ENCODE measurements around the gene CSMD2.

The CSMD2 gene

GRCh38 chr1:33792651-33793050 lies 372.4 kb downstream of the CSMD2 start:
- peaks cover 31% of the 10 kb centered on the region for H3K9me3 ChIP-seq
- H3K4me3 ChIP-seq = no peak overlapping the region
- H3K36me3 ChIP-seq = no peaks in the 10 kb centered on the region
- peaks cover 12% of the 10 kb centered on the region; the same call in 1 of the 2 replicates for H4K20me1 ChIP-seq
- TF ChIP-seq Cebpa-rat (IDR thresholded peaks at IDR 0.05) = no peak
- no peak overlapping the region for H3K9ac ChIP-seq
- no peak overlapping the region for H3K27ac ChIP-seq
- peaks cover 42% of the 10 kb centered on the region for H3K4me1 ChIP-seq
- H3K4me2 ChIP-seq = peak overlapping the region; percentile 70
- H3K27me3 ChIP-seq = no peaks in the 10 kb centered on the region

GRCh38 chr1:33792216-33792615 lies 372.8 kb downstream of the CSMD2 start:
- H3K27ac ChIP-seq = no peak overlapping the region
- H3K36me3 ChIP-seq = no peaks in the 10 kb centered on the region
- H3K27me3 ChIP-seq = no peaks in the 10 kb centered on the region
- H3K9ac ChIP-seq = no peak overlapping the region
- peaks cover 42% of the 10 kb centered on the region for H3K4me1 ChIP-seq
- TF ChIP-seq Cebpa-rat (IDR thresholded peaks at IDR 0.05) = no peak
- no peak overlapping the region for H3K4me3 ChIP-seq
- H3K4me2 ChIP-seq = peak overlapping the region; percentile 70
- H4K20me1 ChIP-seq = peaks cover 12% of the 10 kb centered on the region; the same call in 1 of the 2 replicates
- H3K9me3 ChIP-seq = peaks cover 27% of the 10 kb centered on the region

GRCh38 chr1:33791251-33791650 lies 373.8 kb downstream of the CSMD2 start:
- H3K4me2 ChIP-seq = peak overlapping the region; percentile 70
- H3K27ac ChIP-seq = no peak overlapping the region
- no peak overlapping the region for H3K9ac ChIP-seq
- peaks cover 17% of the 10 kb centered on the region for H3K9me3 ChIP-seq
- H3K4me1 ChIP-seq = peaks cover 42% of the 10 kb centered on the region
- H4K20me1 ChIP-seq = peaks cover 12% of the 10 kb centered on the region; the same call in 1 of the 2 replicates
- no peaks in the 10 kb centered on the region for H3K36me3 ChIP-seq
- no peak overlapping the region for H3K4me3 ChIP-seq
- no peaks in the 10 kb centered on the region for H3K27me3 ChIP-seq
- no peak for TF ChIP-seq Cebpa-rat (IDR thresholded peaks at IDR 0.05)

GRCh38 chr1:33790577-33790976 lies 374.5 kb downstream of the CSMD2 start:
- H3K4me3 ChIP-seq = no peak overlapping the region
- no peak overlapping the region for H3K9ac ChIP-seq
- H3K27me3 ChIP-seq = no peaks in the 10 kb centered on the region
- peaks cover 42% of the 10 kb centered on the region for H3K4me1 ChIP-seq
- TF ChIP-seq Cebpa-rat (IDR thresholded peaks at IDR 0.05) = no peak
- peaks cover 10% of the 10 kb centered on the region for H3K9me3 ChIP-seq
- peaks cover 12% of the 10 kb centered on the region; the same call in 1 of the 2 replicates for H4K20me1 ChIP-seq
- H3K27ac ChIP-seq = no peak overlapping the region
- no peaks in the 10 kb centered on the region for H3K36me3 ChIP-seq
- H3K4me2 ChIP-seq = peak overlapping the region; percentile 70

- Histone ChIP-seq H3K9ac (no peak overlapping the region), H3K9me3 (no peaks in the 10 kb centered on the region), H3K27ac (no peak overlapping the region), H3K36me3 (no peaks in the 10 kb centered on the region), H3K4me1 (peaks cover 9% of the 10 kb centered on the region; the same call in 1 of the 2 replicates), H3K4me2 (no peak overlapping the region), H4K20me1 (no peaks in the 10 kb centered on the region), H3K4me3 (no peak overlapping the region), H3K27me3 (no peaks in the 10 kb centered on the region)
- no peak for TF ChIP-seq Cebpa-rat (IDR thresholded peaks at IDR 0.05)
Observed at GRCh38 chr1:33784876-33785275, 380.2 kb downstream of the CSMD2 start.

GRCh38 chr1:33782776-33783175 lies 382.3 kb downstream of the CSMD2 start:
- Histone ChIP-seq H3K9me3 (no peaks in the 10 kb centered on the region), H4K20me1 (no peaks in the 10 kb centered on the region), H3K27ac (no peak overlapping the region), H3K4me1 (peaks cover 9% of the 10 kb centered on the region; the same call in 1 of the 2 replicates), H3K36me3 (no peaks in the 10 kb centered on the region), H3K9ac (no peak overlapping the region), H3K4me3 (no peak overlapping the region), H3K27me3 (no peaks in the 10 kb centered on the region), H3K4me2 (no peak overlapping the region)
- TF ChIP-seq Cebpa-rat (IDR thresholded peaks at IDR 0.05) = no peak

- H3K9ac ChIP-seq = no peak overlapping the region
- no peaks in the 10 kb centered on the region for H3K9me3 ChIP-seq
- H3K36me3 ChIP-seq = no peaks in the 10 kb centered on the region
- H4K20me1 ChIP-seq = no peaks in the 10 kb centered on the region
- no peak for TF ChIP-seq Cebpa-rat (IDR thresholded peaks at IDR 0.05)
- no peak overlapping the region for H3K27ac ChIP-seq
- no peak overlapping the region for H3K4me3 ChIP-seq
- peaks cover 9% of the 10 kb centered on the region; the same call in 1 of the 2 replicates for H3K4me1 ChIP-seq
- H3K4me2 ChIP-seq = no peak overlapping the region
- H3K27me3 ChIP-seq = no peaks in the 10 kb centered on the region
Observed at GRCh38 chr1:33781652-33782051, 383.4 kb downstream of the CSMD2 start.

- TF ChIP-seq Cebpa-rat (IDR thresholded peaks at IDR 0.05) = no peak
- Histone ChIP-seq H3K4me1 (peaks cover 9% of the 10 kb centered on the region; the same call in 1 of the 2 replicates), H3K4me3 (no peak overlapping the region), H3K27ac (no peak overlapping the region), H3K36me3 (no peaks in the 10 kb centered on the region), H3K9me3 (no peaks in the 10 kb centered on the region), H3K27me3 (no peaks in the 10 kb centered on the region), H4K20me1 (no peaks in the 10 kb centered on the region), H3K4me2 (no peak overlapping the region), H3K9ac (no peak overlapping the region)
Observed at GRCh38 chr1:33777337-33777736, 387.7 kb downstream of the CSMD2 start.

GRCh38 chr1:33768821-33769220 lies 396.2 kb downstream of the CSMD2 start:
- Histone ChIP-seq H3K9me3 (no peaks in the 10 kb centered on the region), H3K4me2 (no peak overlapping the region), H3K27me3 (no peaks in the 10 kb centered on the region), H3K4me1 (peaks cover 6% of the 10 kb centered on the region), H3K27ac (no peak overlapping the region), H3K36me3 (no peaks in the 10 kb centered on the region), H3K4me3 (no peak overlapping the region), H3K9ac (no peak overlapping the region), H4K20me1 (no peaks in the 10 kb centered on the region)
- TF ChIP-seq Cebpa-rat (IDR thresholded peaks at IDR 0.05) = no peak

GRCh38 chr1:33768106-33768505 lies 396.9 kb downstream of the CSMD2 start:
- H3K9me3 ChIP-seq = no peaks in the 10 kb centered on the region
- H3K9ac ChIP-seq = no peak overlapping the region
- no peak overlapping the region for H3K27ac ChIP-seq
- TF ChIP-seq Cebpa-rat (IDR thresholded peaks at IDR 0.05) = no peak
- peak overlapping the region; percentile 14; the same call in 1 of the 2 replicates for H3K4me2 ChIP-seq
- no peaks in the 10 kb centered on the region for H3K27me3 ChIP-seq
- no peaks in the 10 kb centered on the region for H4K20me1 ChIP-seq
- no peak overlapping the region for H3K4me3 ChIP-seq
- peaks cover 6% of the 10 kb centered on the region for H3K4me1 ChIP-seq
- H3K36me3 ChIP-seq = no peaks in the 10 kb centered on the region

GRCh38 chr1:33764149-33764548 lies 400.9 kb downstream of the CSMD2 start:
- no peak for TF ChIP-seq Cebpa-rat (IDR thresholded peaks at IDR 0.05)
- Histone ChIP-seq H3K27ac (no peak overlapping the region), H3K9me3 (no peaks in the 10 kb centered on the region), H3K27me3 (no peaks in the 10 kb centered on the region), H3K4me3 (no peak overlapping the region), H4K20me1 (no peaks in the 10 kb centered on the region), H3K4me2 (no peak overlapping the region), H3K36me3 (no peaks in the 10 kb centered on the region), H3K4me1 (peaks cover 6% of the 10 kb centered on the region), H3K9ac (no peak overlapping the region)
